IMR-90 (cell line): ENCODE data around the gene GRM4. TPM values are rescaled to one million over a fixed set of nuclear protein-coding genes. Genes with fewer than 3 reads are reported as not detected.

ENCODE experiments used
- ATAC-seq: fragments of 200-7000 bp; cut with Tn5 transposase; 2 replicates; pipeline ENCODE4 v1.9.1; 2020; ENCODE audit warnings: low read depth, mild to moderate bottlenecking, moderate library complexity
- BruUV-seq: library from RNA; stranded (reverse); fragments of 400-500 nt; replicated peaks from 2 replicates; lab custom pipeline; 2021; lab: Mats Ljungman, UMichigan
- CTCF ChIA-PET: fragments of 300-600 bp; formaldehyde crosslinking; extraction: SDS; loops from one replicate; lab custom pipeline; 2021; ENCODE audit warnings: antibody characterized with exemption; lab: Yijun Ruan, JAX
- POLR2A ChIA-PET: fragments of 300-600 bp; sonication (Branson Sonifier 250); formaldehyde crosslinking; loops from one replicate; lab custom pipeline; 2022; ENCODE audit warnings: antibody characterized with exemption; ENCODE audit not compliant: unreplicated experiment; lab: Charles Lee
- DNase-seq: peaks from one replicate; pipeline ENCODE4 v3.0.0; 2013
- H2AFZ ChIP-seq: replicated peaks from 2 replicates; pipeline ENCODE3; 2013; ENCODE audit warnings: low read length, mild to moderate bottlenecking; ENCODE audit not compliant: poor library complexity
- H2AK5ac ChIP-seq: 2 replicates; pipeline ENCODE4 v1.6.1; 2013; ENCODE audit warnings: low read depth, low read length, inconsistent platforms
- H2AK9ac ChIP-seq: replicated peaks from 2 replicates; pipeline ENCODE3; 2013; ENCODE audit warnings: mild to moderate bottlenecking, low read depth, low read length, moderate library complexity; ENCODE audit not compliant: poor library complexity
- H2BK120ac ChIP-seq: 2 replicates; pipeline ENCODE4 v1.6.1; 2013; ENCODE audit warnings: low read depth, low read length, inconsistent platforms
- H2BK15ac ChIP-seq: 3 replicates; pipeline ENCODE4 v1.6.1; 2013; ENCODE audit warnings: low read depth, low read length, inconsistent platforms
- H2BK20ac ChIP-seq: 2 replicates; pipeline ENCODE4 v1.6.1; 2013; ENCODE audit warnings: low read depth, mild to moderate bottlenecking, inconsistent platforms, low read length, moderate library complexity
- H2BK5ac ChIP-seq: 2 replicates; pipeline ENCODE4 v1.6.1; 2013; ENCODE audit warnings: mild to moderate bottlenecking, low read depth, low read length, inconsistent platforms; ENCODE audit not compliant: poor library complexity, severe bottlenecking
- H3K14ac ChIP-seq: replicated peaks from 2 replicates; pipeline ENCODE4 v1.6.1; 2013; ENCODE audit warnings: low read depth, low read length, inconsistent platforms
- H3K18ac ChIP-seq: 2 replicates; pipeline ENCODE4 v1.6.1; 2013; ENCODE audit warnings: low read depth, low read length, control low read depth
- H3K23ac ChIP-seq: 2 replicates; pipeline ENCODE4 v1.6.1; 2013; ENCODE audit warnings: low read depth, low read length, inconsistent platforms
- H3K27ac ChIP-seq: 2 replicates; pipeline ENCODE4 v1.5.1; 2013; ENCODE audit warnings: mild to moderate bottlenecking, control low read depth, low read length; ENCODE audit not compliant: insufficient read depth
- H3K27me3 ChIP-seq: 2 replicates; pipeline ENCODE4 v1.6.1; 2013; ENCODE audit warnings: low read length; ENCODE audit not compliant: control insufficient read depth, insufficient read depth
- H3K36me3 ChIP-seq: 2 replicates; pipeline ENCODE4 v1.6.1; 2013; ENCODE audit warnings: low read length, mixed read lengths; ENCODE audit not compliant: control insufficient read depth, insufficient read depth
- H3K4ac ChIP-seq: 2 replicates; pipeline ENCODE4 v1.6.1; 2013; ENCODE audit warnings: low read depth, low read length, inconsistent platforms
- H3K4me1 ChIP-seq: 2 replicates; pipeline ENCODE4 v1.6.1; 2013; ENCODE audit warnings: low read length, mixed read lengths; ENCODE audit not compliant: control insufficient read depth, insufficient read depth
- H3K4me2 ChIP-seq: 2 replicates; pipeline ENCODE4 v1.6.1; 2013; ENCODE audit warnings: low read depth, mild to moderate bottlenecking, control low read depth, low read length, moderate library complexity
- H3K4me3 ChIP-seq: 2 replicates; pipeline ENCODE4 v1.5.1; 2013; ENCODE audit warnings: low read depth, mild to moderate bottlenecking, control low read depth, low read length, moderate library complexity; ENCODE audit not compliant: insufficient read depth
- H3K56ac ChIP-seq: 2 replicates; pipeline ENCODE4 v1.6.1; 2013; ENCODE audit warnings: low read length, inconsistent platforms; ENCODE audit not compliant: insufficient read depth; ENCODE audit errors: extremely low read depth
- H3K79me1 ChIP-seq, 2 experiments: 2 replicates each; pipeline ENCODE4 v1.6.1; 2013; ENCODE audit warnings: low read length in 2 of 2, inconsistent platforms in 1 of 2, low read depth in 1 of 2
- H3K9ac ChIP-seq: 2 replicates; pipeline ENCODE4 v1.6.1; 2013; ENCODE audit warnings: low read depth, low read length, control low read depth
- H3K9me1 ChIP-seq: 2 replicates; pipeline ENCODE4 v1.6.1; 2013; ENCODE audit warnings: low read length, inconsistent platforms; ENCODE audit not compliant: insufficient read depth
- H3K9me3 ChIP-seq: 2 replicates; pipeline ENCODE4 v1.6.1; 2013; ENCODE audit warnings: low read length; ENCODE audit not compliant: control insufficient read depth, insufficient read depth
- H4K20me1 ChIP-seq: 2 replicates; pipeline ENCODE4 v1.6.1; 2013; ENCODE audit warnings: low read length, inconsistent platforms; ENCODE audit not compliant: insufficient read depth
- H4K5ac ChIP-seq: 2 replicates; pipeline ENCODE4 v1.6.1; 2013; ENCODE audit warnings: mild to moderate bottlenecking, low read depth, low read length, control low read depth
- H4K8ac ChIP-seq, 2 experiments: 2 replicates each; pipeline ENCODE4 v1.6.1; 2013; ENCODE audit warnings: low read depth in 2 of 2, low read length in 2 of 2, control low read depth in 1 of 2, inconsistent platforms in 1 of 2
- H4K91ac ChIP-seq: 2 replicates; pipeline ENCODE4 v1.6.1; 2013; ENCODE audit warnings: low read depth, low read length, inconsistent platforms; ENCODE audit not compliant: insufficient read depth
- FOS ChIP-seq: fragments of 150-350 bp; IDR thresholded peaks from 2 replicates; pipeline ENCODE4 v1.6.1; 2016; ENCODE audit warnings: low read depth, low read length
- MAFK ChIP-seq: IDR thresholded peaks from 2 replicates; pipeline ENCODE4 v1.6.1; 2012; ENCODE audit warnings: low read depth, low read length, improper control_type of control experiment
- NFE2L2 ChIP-seq: fragments of 150-350 bp; IDR thresholded peaks from 2 replicates; pipeline ENCODE4 v1.6.1; 2016; ENCODE audit warnings: low read depth, mild to moderate bottlenecking, low read length
- RAD21 ChIP-seq: IDR thresholded peaks from 2 replicates; pipeline ENCODE4 v1.6.1; 2012; ENCODE audit warnings: low read length, improper control_type of control experiment
- WGBS, 2 experiments: methylation state at CpG; one replicate each; pipeline versions ENCODE4 v1.1.5 to v1.1.7; 2013; ENCODE audit warnings: missing lambda C conversion rate in 2 of 2; ENCODE audit not compliant: insufficient read length in 1 of 2; ENCODE audit errors: extremely low coverage in 2 of 2; 5-methylcytosine and 5-hydroxymethylcytosine counted together
- dilution Hi-C: fragments of 300-500 bp; cut with HindIII; formaldehyde crosslinking; loops from one replicate; pipeline ENCODE4 v1.14.3; 2018; ENCODE audit warnings: low sequenced_read_pairs; ENCODE audit not compliant: unreplicated experiment
- in situ Hi-C: fragments of 300-500 bp; cut with MboI; formaldehyde crosslinking; loops from 3 replicates; pipeline ENCODE4 v1.14.3; 2019; ENCODE audit warnings: low sequenced_read_pairs, inconsistent platforms, mixed read lengths
- intact Hi-C: fragments of 100-400 bp; cut with micrococcal nuclease; formaldehyde crosslinking; loops from 2 replicates; pipeline ENCODE4 v1.10.0; 2022
- polyA plus RNA-seq, 3 experiments: library from polyadenylated mRNA; depleted of rRNA; stranded (reverse); fragments of >200 nt; gene quantifications; 2 replicates each; pipeline ENCODE4 v1.2.3, GENCODE V29; 2012; ENCODE audit warnings: low replicate concordance in 1 of 3
- total RNA-seq: library from RNA; depleted of rRNA; stranded (reverse); fragments of >200 nt; gene quantifications from 2 replicates; pipeline ENCODE4 v1.2.3, GENCODE V29; 2012
- TF ChIP-seq, protein P1 (sequence below): fragments of 150-350 bp; IDR thresholded peaks from 2 replicates; pipeline ENCODE4 v1.6.1; 2016; ENCODE audit warnings: low read depth, mild to moderate bottlenecking, low read length, moderate library complexity, borderline replicate concordance

GRM4 gene
- total and polyA plus RNA-seq, 2 of the 4 experiments (the other 2 are of a cell fraction), result 0.02 TPM; not detected in 1

DNA sequence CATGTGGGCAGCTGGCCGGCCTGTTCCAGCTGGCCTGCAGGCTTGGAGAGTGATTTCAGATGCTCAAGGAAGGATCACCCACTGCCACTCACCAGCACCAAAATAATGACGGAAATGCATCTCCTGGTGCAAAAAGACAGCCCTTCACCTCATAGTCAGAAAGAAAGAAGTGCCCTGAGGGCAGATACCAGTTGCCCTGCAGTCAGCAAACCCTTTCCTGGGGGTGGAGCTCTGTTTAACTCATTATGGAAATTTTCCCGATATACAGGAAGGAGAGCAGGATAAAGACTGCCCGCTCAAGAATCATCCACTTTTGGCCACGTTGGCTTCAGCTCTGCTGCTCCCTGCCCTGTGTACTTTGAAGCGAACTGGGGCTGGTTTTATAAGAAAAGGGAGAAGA lies 127.9 kb downstream of the GRM4 start:
- 67% methylated on average over 1 of the region's 6 CpGs; no CpG with 5 or more reads in 1 of the 2 experiments for WGBS, 2 experiments
- H4K91ac ChIP-seq, result no peak overlapping the region

More for the DNA sequence above, 127.9 kb downstream of the GRM4 start:
- intact Hi-C loops (no loop called here), in situ Hi-C loops (no loop called here), dilution Hi-C loops (no loop called here)
- CTCF ChIA-PET, result interaction anchor here (0.7 kb wide), 1 partner anchor 10 kb away, joined by 3 read pairs; no protein-coding TSS in a partner anchor
- no peaks in the 10 kb centered on the region for H3K9me1 ChIP-seq
- no peaks in the 10 kb centered on the region for H3K4me1 ChIP-seq
- no TSS peak for BruUV-seq
- POLR2A ChIA-PET, result no interaction called here
- H3K9me3 ChIP-seq, result no peaks in the 10 kb centered on the region
- TF ChIP-seq RAD21, result no peak
- TF ChIP-seq FOS, result no peak
- no peak for TF ChIP-seq NFE2L2
- no peak for TF ChIP-seq MAFK
- TF ChIP-seq, protein P1, sequence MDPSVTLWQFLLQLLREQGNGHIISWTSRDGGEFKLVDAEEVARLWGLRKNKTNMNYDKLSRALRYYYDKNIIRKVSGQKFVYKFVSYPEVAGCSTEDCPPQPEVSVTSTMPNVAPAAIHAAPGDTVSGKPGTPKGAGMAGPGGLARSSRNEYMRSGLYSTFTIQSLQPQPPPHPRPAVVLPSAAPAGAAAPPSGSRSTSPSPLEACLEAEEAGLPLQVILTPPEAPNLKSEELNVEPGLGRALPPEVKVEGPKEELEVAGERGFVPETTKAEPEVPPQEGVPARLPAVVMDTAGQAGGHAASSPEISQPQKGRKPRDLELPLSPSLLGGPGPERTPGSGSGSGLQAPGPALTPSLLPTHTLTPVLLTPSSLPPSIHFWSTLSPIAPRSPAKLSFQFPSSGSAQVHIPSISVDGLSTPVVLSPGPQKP, result no peak
- no peak overlapping the region for H2BK15ac ChIP-seq
- H2AK5ac ChIP-seq, result no peak overlapping the region
- no peak overlapping the region for H3K23ac ChIP-seq
- no peaks in the 10 kb centered on the region for H3K36me3 ChIP-seq
- no peak overlapping the region for H4K5ac ChIP-seq
- no peak overlapping the region for H2BK20ac ChIP-seq
- no peak overlapping the region for H2BK120ac ChIP-seq
- no peak overlapping the region for H3K18ac ChIP-seq
- H3K4me2 ChIP-seq, result no peak overlapping the region
- H3K79me1 ChIP-seq, result no peaks in the 10 kb centered on the region
- no peak overlapping the region for H3K27ac ChIP-seq
- H3K27me3 ChIP-seq, result peaks cover 30% of the 10 kb centered on the region
- H3K4ac ChIP-seq, result no peak overlapping the region
- no peak overlapping the region for H4K8ac ChIP-seq
- DNase-seq, result no peak
- no peak overlapping the region for H2AK9ac ChIP-seq
- no peak overlapping the region for H2BK5ac ChIP-seq
- no peak overlapping the region for H3K9ac ChIP-seq
- no peak overlapping the region for H3K14ac ChIP-seq
- no peaks in the 10 kb centered on the region for H4K20me1 ChIP-seq
- H3K56ac ChIP-seq, result no peak overlapping the region
- ATAC-seq, result no peak
- no peak overlapping the region for H2AFZ ChIP-seq
- no peak overlapping the region for H3K4me3 ChIP-seq
